HL-60/S4 (cell line): ENCODE data around the gene SLC17A4.

Source experiments
- in situ Hi-C: fragments of 300-500 bp; cut with MboI; formaldehyde crosslinking; loops from 2 replicates; pipeline ENCODE4 v1.14.3; 2022; ENCODE audit warnings: low sequenced_read_pairs

SLC17A4 gene

GRCh38 chr6:25801436-25801835 is 46.9 kb downstream of the SLC17A4 start:
- in situ Hi-C loops, result no loop called here

DNA sequence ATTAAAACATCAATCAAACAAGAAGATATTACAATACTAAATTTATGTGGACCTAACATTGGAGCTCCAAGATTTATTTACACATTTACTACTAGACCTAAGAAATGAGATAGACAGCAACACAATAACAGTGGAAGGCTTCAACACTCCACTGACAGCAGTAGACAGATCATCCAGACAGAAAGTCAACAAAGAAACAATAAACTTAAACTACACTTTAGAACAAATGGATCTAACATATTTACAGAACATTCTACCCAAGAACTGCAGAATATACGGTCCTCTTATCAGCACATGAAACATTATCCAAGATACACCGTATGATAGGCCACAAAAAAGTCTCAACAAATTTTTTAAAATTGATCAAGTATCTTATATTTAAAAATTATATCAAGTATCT is 50.3 kb downstream of the SLC17A4 start:
- in situ Hi-C loops, result no loop called here

- in situ Hi-C loops, result no loop called here
Observed at GRCh38 chr6:25815194-25815593, 60.7 kb downstream of the SLC17A4 start.

DNA sequence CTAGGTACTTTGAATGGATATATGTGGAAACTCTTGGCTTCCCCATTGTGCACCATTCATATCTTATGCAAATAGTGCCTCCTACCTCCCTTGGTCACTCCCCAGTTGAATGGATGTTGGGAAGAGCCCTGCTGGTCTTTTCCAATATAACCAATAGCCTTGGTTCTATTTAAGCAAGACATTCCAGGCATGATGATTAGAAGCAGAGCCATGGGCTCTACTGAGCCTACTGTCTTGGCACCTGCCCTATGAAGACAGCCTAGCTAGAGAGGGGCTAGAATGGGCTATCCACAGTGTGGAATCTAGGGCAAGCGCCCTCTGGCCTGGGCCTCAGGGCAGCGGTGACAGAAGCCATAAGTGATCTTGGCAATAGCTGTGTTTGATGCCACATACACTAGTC is 61.7 kb downstream of the SLC17A4 start:
- in situ Hi-C loops, result no loop called here

DNA sequence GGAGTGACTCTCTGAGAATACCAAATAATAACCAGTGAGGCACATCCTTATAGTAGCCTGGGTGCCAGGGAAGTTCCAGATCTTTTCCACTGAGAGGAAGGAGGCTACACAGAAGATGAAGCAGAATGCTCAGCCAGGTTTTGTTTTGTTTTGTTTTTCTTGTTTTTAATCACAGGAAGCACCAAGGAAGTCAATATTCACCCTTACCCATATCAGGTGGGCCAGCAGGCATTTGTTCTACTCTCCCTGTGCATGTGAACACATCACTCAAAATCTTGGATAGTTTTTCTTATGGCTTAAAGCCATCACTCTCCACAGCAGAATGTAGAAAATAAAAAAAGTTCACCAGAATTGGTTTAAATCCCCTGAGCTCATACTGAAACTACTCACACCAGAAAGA is 66.8 kb downstream of the SLC17A4 start:
- in situ Hi-C loops, result no loop called here

DNA sequence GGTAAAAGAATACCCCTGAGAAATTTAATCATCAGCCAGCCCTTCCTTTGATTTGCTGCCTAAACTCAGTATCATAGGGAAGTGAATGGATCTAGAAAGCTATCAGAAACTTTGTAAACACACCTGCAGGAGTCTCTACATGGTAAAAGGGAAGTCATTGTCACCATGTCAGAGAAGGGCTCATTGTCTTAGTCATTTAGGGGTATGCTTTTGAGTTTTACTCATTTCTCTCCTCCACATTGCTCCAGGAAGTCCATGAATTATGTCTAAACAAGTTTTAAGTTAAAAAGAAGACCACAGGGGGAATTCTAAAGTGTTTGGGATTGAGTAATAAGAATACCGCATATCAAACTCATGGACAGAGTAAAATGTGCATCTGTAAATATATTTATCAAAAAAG is 74.8 kb downstream of the SLC17A4 start:
- in situ Hi-C loops, result no loop called here

DNA sequence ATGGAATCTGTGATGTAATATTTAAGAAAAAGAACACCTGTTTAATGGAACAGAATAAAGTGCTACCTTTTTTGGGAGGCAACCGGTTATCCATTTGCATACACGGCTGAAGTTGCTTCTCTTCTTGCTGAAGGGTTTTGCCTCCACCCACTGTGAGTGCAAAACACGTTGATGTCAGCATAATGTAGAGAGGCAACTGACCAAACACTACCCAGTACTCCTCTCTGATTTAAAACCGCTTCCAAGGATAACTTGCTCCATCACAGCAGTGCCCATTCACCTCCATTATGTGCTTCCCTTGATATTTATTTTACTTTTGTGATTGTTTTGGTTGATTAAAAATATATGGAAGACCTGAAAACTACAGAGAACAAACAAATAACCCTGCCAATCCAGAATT is 75.9 kb downstream of the SLC17A4 start:
- in situ Hi-C loops, result no loop called here
